Gastroesophageal sphincter (tissue), 4 donors: ENCODE data around the gene NDUFA12. TPM values are rescaled to one million over a fixed set of nuclear protein-coding genes. Genes with fewer than 3 reads are reported as not detected.

Source experiments
- ATAC-seq: fragments of 150-250 bp; one replicate; pipeline ENCODE4 v1.9.1; 2016; ENCODE audit warnings: mild to moderate bottlenecking, moderate library complexity
- H3K27ac ChIP-seq, 4 donors: fragments of 200-600 bp; sonication (generic) in 3 of 4; 1 replicate in 3 of 4; 2 replicates in 1 of 4; pipeline ENCODE4 v1.5.1; 2016 to 2019
- H3K27me3 ChIP-seq: fragments of 200-600 bp; sonication (generic); one replicate; pipeline ENCODE4 v1.5.1; 2019
- H3K36me3 ChIP-seq, 2 donors: fragments of 200-600 bp; sonication (generic); one replicate each; pipeline ENCODE4 v1.5.1; 2019; ENCODE audit warnings: control low read depth in 1 of 2
- H3K4me1 ChIP-seq, 3 donors: fragments of 200-600 bp; sonication (generic); 1 replicate in 2 of 3; 2 replicates in 1 of 3; pipeline ENCODE4 v1.5.1; 2016 to 2019; ENCODE audit warnings: control low read depth in 2 of 3
- H3K4me3 ChIP-seq, 2 donors: fragments of 200-600 bp; sonication (generic); one replicate each; pipeline ENCODE4 v1.5.1; 2019; ENCODE audit warnings: mild to moderate bottlenecking in 1 of 2, moderate library complexity in 1 of 2
- H3K9me3 ChIP-seq, 3 donors: fragments of 200-600 bp; sonication (generic); one replicate each; pipeline ENCODE4 v1.5.1; 2017 to 2019; ENCODE audit warnings: control low read depth in 2 of 3
- EP300 ChIP-seq: sonication (generic); formaldehyde crosslinking; IDR thresholded peaks from one replicate; pipeline ENCODE4 v1.6.1; 2017; ENCODE audit warnings: antibody characterized with exemption, mild to moderate bottlenecking
- POLR2A ChIP-seq, 2 donors: fragments of 450-650 bp; IDR thresholded peaks; one replicate each; pipeline ENCODE4 v1.6.1; 2017; ENCODE audit warnings: antibody characterized with exemption in 2 of 2, mild to moderate bottlenecking in 2 of 2, moderate library complexity in 1 of 2
- POLR2AphosphoS5 ChIP-seq: sonication (generic); formaldehyde crosslinking; IDR thresholded peaks from one replicate; pipeline ENCODE4 v1.6.1; 2017; ENCODE audit warnings: antibody characterized with exemption
- WGBS, 2 donors: methylation state at CpG; one replicate each; pipeline ENCODE4 v1.1.5; 2018; ENCODE audit warnings: low coverage in 1 of 2; 5-methylcytosine and 5-hydroxymethylcytosine counted together
- total RNA-seq, 4 donors: library from RNA; depleted of rRNA; stranded (reverse); fragments of >200 nt; gene quantifications; one replicate each; pipeline ENCODE4 v1.1.0, GENCODE V29; 2016
- TF ChIP-seq, protein P1 (sequence below), 4 experiments: fragments of 200-600 bp in 2 of 4; fragments of 450-650 bp in 2 of 4; sonication (generic) in 1 of 4; IDR thresholded peaks; one replicate each; pipeline ENCODE4 v1.5.1; 2017 to 2019; ENCODE audit warnings: antibody characterized with exemption in 4 of 4, mild to moderate bottlenecking in 2 of 4, moderate library complexity in 2 of 4

The NDUFA12 gene
- total RNA-seq, 4 donors from 2014 or later: 113 to 135 (median 122) TPM

DNA sequence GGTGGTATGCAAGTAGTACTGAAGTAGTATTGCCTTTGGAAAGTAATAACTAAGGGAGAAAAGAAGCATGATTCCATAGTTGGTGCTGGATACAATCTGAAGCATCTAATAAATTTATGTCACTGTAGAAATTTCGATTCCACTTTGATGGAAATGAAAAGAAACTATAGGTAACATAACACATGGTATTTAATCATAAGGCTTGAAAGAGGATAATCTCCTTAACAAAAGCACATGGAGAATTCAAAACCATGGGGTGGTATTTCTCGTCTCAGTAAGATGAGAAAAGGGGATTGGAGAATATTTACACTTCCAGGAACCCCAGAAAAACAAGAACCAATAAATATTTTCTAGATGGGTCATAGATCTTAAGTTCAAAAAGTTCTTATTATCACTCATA lies 72.7 kb downstream of the NDUFA12 start:
- Histone ChIP-seq H3K27me3 (no peaks in the 10 kb centered on the region), H3K27ac (no peak overlapping the region), H3K36me3 (no peaks in the 10 kb centered on the region), H3K4me3 (no peak overlapping the region), H3K4me1 (no peaks in the 10 kb centered on the region), H3K9me3 (no peaks in the 10 kb centered on the region)
- TF ChIP-seq POLR2AphosphoS5 (no peak), EP300 (no peak), POLR2A (IDR thresholded peaks at IDR 0.05) (no peak)
- TF ChIP-seq, protein P1, sequence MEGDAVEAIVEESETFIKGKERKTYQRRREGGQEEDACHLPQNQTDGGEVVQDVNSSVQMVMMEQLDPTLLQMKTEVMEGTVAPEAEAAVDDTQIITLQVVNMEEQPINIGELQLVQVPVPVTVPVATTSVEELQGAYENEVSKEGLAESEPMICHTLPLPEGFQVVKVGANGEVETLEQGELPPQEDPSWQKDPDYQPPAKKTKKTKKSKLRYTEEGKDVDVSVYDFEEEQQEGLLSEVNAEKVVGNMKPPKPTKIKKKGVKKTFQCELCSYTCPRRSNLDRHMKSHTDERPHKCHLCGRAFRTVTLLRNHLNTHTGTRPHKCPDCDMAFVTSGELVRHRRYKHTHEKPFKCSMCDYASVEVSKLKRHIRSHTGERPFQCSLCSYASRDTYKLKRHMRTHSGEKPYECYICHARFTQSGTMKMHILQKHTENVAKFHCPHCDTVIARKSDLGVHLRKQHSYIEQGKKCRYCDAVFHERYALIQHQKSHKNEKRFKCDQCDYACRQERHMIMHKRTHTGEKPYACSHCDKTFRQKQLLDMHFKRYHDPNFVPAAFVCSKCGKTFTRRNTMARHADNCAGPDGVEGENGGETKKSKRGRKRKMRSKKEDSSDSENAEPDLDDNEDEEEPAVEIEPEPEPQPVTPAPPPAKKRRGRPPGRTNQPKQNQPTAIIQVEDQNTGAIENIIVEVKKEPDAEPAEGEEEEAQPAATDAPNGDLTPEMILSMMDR (IDR thresholded peaks at IDR 0.05): no peak
- no peak for ATAC-seq
- 80 to 89% methylated on average over 2 of the region's 2 CpGs for WGBS, 2 donors

DNA sequence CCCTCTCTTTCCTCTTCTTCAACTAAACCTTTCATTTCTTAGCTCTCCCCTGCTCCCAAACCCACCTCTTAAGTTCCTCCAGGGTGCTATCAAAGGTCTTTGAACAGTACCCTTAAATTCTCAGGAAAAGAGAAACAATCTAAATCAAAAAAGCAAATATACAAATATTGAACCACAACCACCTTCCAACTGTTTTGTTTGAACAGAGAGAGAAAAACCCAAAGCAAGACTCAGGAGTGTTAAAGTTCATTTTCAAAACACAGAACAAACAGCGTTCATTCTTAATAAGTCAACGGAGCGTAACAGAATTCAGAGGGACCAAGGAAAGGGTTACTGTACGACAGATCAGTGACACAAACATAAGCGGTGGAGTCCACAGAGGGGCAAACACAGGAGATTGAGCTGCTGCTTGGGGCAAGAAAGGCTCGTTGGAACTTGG lies 73.3 kb downstream of the NDUFA12 start:
- no peak for ATAC-seq
- no peak overlapping the region for H3K4me3 ChIP-seq
- WGBS, 2 donors: 62 to 85% methylated on average over 6 of the region's 6 CpGs
- no peaks in the 10 kb centered on the region for H3K9me3 ChIP-seq
- H3K36me3 ChIP-seq: no peaks in the 10 kb centered on the region
- no peaks in the 10 kb centered on the region for H3K4me1 ChIP-seq
- TF ChIP-seq POLR2A (IDR thresholded peaks at IDR 0.05) (no peak), POLR2AphosphoS5 (no peak), EP300 (no peak)
- TF ChIP-seq, protein P1 (IDR thresholded peaks at IDR 0.05): no peak
- H3K27me3 ChIP-seq: no peaks in the 10 kb centered on the region
- no peak overlapping the region for H3K27ac ChIP-seq

DNA sequence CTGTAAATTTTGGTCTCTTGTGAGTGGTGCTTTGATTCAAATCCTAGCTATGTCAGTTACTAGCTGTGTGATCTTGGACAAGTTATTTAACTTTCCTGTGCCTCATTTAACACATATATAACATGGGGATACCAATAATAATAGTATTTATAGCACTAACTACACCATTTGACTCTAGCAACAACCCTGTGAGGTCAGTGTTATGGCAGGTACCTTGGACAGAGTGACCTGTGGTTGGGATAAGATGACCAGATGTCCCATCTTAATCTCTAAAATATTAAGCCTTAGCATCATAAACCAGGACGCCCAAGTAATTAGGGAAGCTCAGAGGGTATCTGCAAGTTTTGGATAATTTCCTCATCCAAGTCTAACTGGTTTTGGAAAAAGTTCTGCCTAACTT lies 73.7 kb downstream of the NDUFA12 start:
- Histone ChIP-seq H3K4me1 (no peaks in the 10 kb centered on the region), H3K27me3 (no peaks in the 10 kb centered on the region), H3K36me3 (no peaks in the 10 kb centered on the region), H3K4me3 (no peak overlapping the region), H3K9me3 (no peaks in the 10 kb centered on the region), H3K27ac (no peak overlapping the region)
- no peak for TF ChIP-seq POLR2A (IDR thresholded peaks at IDR 0.05)
- TF ChIP-seq, protein P1 (IDR thresholded peaks at IDR 0.05): no peak
- ATAC-seq: no peak
- 88 to 100% methylated on average over 1 of the region's 1 CpG for WGBS, 2 donors

DNA sequence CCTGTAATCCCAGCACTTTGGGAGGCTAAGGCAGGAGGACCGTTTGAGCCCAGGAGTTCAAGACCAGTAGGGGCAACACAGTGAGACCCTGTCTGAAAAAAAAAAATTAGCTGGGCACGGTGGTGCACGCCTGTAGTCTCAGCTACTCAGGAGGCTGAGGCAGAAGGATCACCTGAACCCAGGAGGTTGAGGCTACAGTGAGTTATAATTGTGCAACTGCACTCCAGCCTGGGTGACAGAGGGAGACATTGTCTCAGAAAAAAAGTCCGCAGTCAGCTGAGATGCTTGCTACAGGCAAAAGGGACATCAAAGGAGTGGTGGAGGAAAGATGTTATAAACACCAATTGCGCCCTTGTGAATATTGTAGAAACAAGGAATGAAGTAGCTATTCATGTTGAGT lies 77.8 kb downstream of the NDUFA12 start:
- no peaks in the 10 kb centered on the region for H3K4me1 ChIP-seq
- WGBS, 2 donors: 88 to 98% methylated on average over 1 to 5 of the region's 5 CpGs
- H3K4me3 ChIP-seq: no peak overlapping the region
- H3K36me3 ChIP-seq: no peaks in the 10 kb centered on the region
- H3K9me3 ChIP-seq: no peaks in the 10 kb centered on the region
- TF ChIP-seq, protein P1 (IDR thresholded peaks at IDR 0.05): no peak
- TF ChIP-seq POLR2A (IDR thresholded peaks at IDR 0.05): no peak
- TF ChIP-seq EP300: no peak
- TF ChIP-seq POLR2AphosphoS5: no peak
- no peak for ATAC-seq
- H3K27me3 ChIP-seq: no peaks in the 10 kb centered on the region
- H3K27ac ChIP-seq: no peak overlapping the region

DNA sequence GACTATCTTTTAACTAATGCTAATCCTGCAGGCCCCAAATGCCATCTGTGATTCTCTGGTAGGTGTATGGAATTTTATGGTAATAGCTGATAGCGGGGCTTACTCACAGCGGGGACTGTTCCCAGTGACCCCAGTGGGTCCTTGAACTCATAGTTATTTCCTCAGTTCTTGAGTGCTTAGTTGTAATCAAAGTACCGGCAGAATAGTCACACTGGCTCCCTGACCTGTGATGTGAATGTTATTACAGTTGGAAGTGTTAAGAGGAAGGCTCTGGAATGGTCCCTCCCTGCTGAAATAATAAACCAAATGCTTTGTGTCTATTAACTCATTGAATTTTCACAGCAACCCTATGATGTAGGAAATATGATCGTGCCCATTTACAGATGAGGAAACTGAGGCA lies 78.3 kb downstream of the NDUFA12 start:
- Histone ChIP-seq H3K27ac (no peak overlapping the region), H3K4me1 (no peaks in the 10 kb centered on the region), H3K9me3 (no peaks in the 10 kb centered on the region), H3K27me3 (no peaks in the 10 kb centered on the region), H3K36me3 (no peaks in the 10 kb centered on the region), H3K4me3 (no peak overlapping the region)
- WGBS, 2 donors: 75% methylated on average over 3 to 4 of the region's 4 CpGs
- TF ChIP-seq POLR2A (IDR thresholded peaks at IDR 0.05) (no peak), EP300 (no peak), POLR2AphosphoS5 (no peak)
- TF ChIP-seq, protein P1 (IDR thresholded peaks at IDR 0.05): no peak
- ATAC-seq: no peak
